ENCODE results near the gene ZMAT2.

ZMAT2 gene

DNA sequence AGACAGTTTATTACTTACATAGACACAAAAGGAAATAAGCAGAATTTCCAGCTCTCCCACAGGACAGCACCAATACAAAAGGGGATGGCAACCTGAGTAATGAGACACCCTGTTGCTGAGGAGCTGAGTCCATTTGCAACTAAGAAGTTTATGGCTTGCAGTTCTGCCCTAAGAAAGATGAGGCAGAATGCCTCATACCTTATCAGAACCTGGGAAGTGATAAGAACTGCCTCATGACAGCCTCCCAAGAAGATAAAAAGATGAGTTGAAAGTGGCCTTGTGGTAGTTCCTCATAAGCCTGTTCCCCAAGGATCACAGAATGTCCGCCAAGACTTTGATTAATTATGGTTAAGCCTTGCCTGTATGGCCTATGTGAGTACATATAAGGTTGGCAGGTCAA, 41.7 kb downstream of the ZMAT2 start (continued):
- TF ChIP-seq, protein P1, sequence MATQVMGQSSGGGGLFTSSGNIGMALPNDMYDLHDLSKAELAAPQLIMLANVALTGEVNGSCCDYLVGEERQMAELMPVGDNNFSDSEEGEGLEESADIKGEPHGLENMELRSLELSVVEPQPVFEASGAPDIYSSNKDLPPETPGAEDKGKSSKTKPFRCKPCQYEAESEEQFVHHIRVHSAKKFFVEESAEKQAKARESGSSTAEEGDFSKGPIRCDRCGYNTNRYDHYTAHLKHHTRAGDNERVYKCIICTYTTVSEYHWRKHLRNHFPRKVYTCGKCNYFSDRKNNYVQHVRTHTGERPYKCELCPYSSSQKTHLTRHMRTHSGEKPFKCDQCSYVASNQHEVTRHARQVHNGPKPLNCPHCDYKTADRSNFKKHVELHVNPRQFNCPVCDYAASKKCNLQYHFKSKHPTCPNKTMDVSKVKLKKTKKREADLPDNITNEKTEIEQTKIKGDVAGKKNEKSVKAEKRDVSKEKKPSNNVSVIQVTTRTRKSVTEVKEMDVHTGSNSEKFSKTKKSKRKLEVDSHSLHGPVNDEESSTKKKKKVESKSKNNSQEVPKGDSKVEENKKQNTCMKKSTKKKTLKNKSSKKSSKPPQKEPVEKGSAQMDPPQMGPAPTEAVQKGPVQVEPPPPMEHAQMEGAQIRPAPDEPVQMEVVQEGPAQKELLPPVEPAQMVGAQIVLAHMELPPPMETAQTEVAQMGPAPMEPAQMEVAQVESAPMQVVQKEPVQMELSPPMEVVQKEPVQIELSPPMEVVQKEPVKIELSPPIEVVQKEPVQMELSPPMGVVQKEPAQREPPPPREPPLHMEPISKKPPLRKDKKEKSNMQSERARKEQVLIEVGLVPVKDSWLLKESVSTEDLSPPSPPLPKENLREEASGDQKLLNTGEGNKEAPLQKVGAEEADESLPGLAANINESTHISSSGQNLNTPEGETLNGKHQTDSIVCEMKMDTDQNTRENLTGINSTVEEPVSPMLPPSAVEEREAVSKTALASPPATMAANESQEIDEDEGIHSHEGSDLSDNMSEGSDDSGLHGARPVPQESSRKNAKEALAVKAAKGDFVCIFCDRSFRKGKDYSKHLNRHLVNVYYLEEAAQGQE (tag by site-specific recombination; IDR thresholded peaks at IDR 0.05), result no peak
- TF ChIP-seq ZNF529 (tag by site-specific recombination; IDR thresholded peaks at IDR 0.05; ENCODE audit: insufficient replicate concordance) (no peak), TCF7L2 (IDR thresholded peaks at IDR 0.05; ENCODE audit: borderline replicate concordance, low read depth, low read length) (no peak), ZNF473 (tag by site-specific recombination; IDR thresholded peaks at IDR 0.05) (no peak), ZNF768 (tag by site-specific recombination; IDR thresholded peaks at IDR 0.05) (no peak), GLIS1 (tag by site-specific recombination; IDR thresholded peaks at IDR 0.05) (no peak), ZFP69B (tag by site-specific recombination; IDR thresholded peaks at IDR 0.05) (no peak), ZNF2 (tag by site-specific recombination; IDR thresholded peaks at IDR 0.05) (no peak)
- TF ChIP-seq, protein P2, sequence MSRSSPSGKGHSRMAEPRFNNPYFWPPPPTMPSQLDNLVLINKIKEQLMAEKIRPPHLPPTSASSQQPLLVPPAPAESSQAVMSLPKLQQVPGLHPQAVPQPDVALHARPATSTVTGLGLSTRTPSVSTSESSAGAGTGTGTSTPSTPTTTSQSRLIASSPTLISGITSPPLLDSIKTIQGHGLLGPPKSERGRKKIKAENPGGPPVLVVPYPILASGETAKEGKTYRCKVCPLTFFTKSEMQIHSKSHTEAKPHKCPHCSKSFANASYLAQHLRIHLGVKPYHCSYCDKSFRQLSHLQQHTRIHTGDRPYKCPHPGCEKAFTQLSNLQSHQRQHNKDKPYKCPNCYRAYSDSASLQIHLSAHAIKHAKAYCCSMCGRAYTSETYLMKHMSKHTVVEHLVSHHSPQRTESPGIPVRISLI (tag by site-specific recombination; IDR thresholded peaks at IDR 0.05), result no peak
- TF ChIP-seq, protein P3, sequence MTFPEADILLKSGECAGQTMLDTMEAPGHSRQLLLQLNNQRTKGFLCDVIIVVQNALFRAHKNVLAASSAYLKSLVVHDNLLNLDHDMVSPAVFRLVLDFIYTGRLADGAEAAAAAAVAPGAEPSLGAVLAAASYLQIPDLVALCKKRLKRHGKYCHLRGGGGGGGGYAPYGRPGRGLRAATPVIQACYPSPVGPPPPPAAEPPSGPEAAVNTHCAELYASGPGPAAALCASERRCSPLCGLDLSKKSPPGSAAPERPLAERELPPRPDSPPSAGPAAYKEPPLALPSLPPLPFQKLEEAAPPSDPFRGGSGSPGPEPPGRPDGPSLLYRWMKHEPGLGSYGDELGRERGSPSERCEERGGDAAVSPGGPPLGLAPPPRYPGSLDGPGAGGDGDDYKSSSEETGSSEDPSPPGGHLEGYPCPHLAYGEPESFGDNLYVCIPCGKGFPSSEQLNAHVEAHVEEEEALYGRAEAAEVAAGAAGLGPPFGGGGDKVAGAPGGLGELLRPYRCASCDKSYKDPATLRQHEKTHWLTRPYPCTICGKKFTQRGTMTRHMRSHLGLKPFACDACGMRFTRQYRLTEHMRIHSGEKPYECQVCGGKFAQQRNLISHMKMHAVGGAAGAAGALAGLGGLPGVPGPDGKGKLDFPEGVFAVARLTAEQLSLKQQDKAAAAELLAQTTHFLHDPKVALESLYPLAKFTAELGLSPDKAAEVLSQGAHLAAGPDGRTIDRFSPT (tag by site-specific recombination; IDR thresholded peaks at IDR 0.05), result no peak
- TF ChIP-seq, protein P4, sequence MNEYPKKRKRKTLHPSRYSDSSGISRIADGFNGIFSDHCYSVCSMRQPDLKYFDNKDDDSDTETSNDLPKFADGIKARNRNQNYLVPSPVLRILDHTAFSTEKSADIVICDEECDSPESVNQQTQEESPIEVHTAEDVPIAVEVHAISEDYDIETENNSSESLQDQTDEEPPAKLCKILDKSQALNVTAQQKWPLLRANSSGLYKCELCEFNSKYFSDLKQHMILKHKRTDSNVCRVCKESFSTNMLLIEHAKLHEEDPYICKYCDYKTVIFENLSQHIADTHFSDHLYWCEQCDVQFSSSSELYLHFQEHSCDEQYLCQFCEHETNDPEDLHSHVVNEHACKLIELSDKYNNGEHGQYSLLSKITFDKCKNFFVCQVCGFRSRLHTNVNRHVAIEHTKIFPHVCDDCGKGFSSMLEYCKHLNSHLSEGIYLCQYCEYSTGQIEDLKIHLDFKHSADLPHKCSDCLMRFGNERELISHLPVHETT (tag by site-specific recombination; IDR thresholded peaks at IDR 0.05), result no peak

DNA sequence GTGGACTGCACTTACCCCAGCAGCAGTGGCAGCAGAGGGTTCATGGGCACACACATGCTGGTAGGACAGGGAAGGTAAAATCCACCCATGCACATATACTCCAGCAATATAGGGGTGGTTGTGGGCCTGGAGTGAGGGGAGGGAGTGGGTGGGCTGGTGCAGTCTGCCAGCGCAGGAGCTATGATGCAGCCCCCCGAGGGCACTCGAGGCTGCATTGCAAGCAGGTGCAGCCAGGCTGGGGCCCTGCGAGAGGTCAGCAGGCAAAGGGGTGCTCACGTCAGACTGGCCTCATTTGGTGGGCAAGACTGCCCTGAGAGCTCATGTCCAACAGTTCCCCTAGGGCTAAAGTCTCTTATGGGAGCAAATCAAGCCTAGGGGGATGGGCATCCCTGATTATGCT, 53.3 kb downstream of the ZMAT2 start:
- Histone ChIP-seq H3K9me3 (ENCODE audit: control insufficient read depth, insufficient read depth, low read depth, low read length) (no peaks in the 10 kb centered on the region), H3K27ac (ENCODE audit: extremely low read depth, low read depth, low read length) (no peak overlapping the region), H3K4me1 (ENCODE audit: control insufficient read depth, insufficient read depth, low read length) (no peaks in the 10 kb centered on the region), H3K36me3 (ENCODE audit: control insufficient read depth in 2 of 2, insufficient read depth in 1 of 2, low read length in 2 of 2) (no peaks in the 10 kb centered on the region), H3K4me3 (ENCODE audit: low read depth, low read length) (no peak overlapping the region)
- ChIA-PET CTCF (no interaction called here), POLR2A (no interaction called here)
- TF ChIP-seq BCL11B (tag by site-specific recombination; IDR thresholded peaks at IDR 0.05; ENCODE audit: low read depth) (no peak), GLI2 (tag by site-specific recombination; IDR thresholded peaks at IDR 0.05; ENCODE audit: borderline replicate concordance, low read depth) (no peak), SP2 (tag by site-specific recombination; IDR thresholded peaks at IDR 0.05) (no peak)

All from HEK293 (cell line).